HCT116 (cell line): Measurements from ENCODE around the gene TEX19. TPM values are rescaled to one million over a fixed set of nuclear protein-coding genes. Genes with fewer than 3 reads are reported as not detected.
"Not testable (repeated sequence)": the region's sequence is repeated elsewhere in the genome, so short reads cannot be mapped to it uniquely, and the experiment has no call there.

ENCODE experiments used
- ATAC-seq: fragments of 200-7000 bp; cut with Tn5 transposase; 2 replicates; pipeline ENCODE4 v1.9.1; 2020; ENCODE audit warnings: mild to moderate bottlenecking, moderate library complexity
- BruUV-seq: library from RNA; stranded (reverse); fragments of 400-500 nt; replicated peaks from 2 replicates; lab custom pipeline; 2021; lab: Mats Ljungman, UMichigan
- CTCF ChIA-PET: fragments of 300-600 bp; sonication (Branson Sonifier 250); formaldehyde crosslinking; loops from one replicate; lab custom pipeline; 2021; ENCODE audit warnings: antibody characterized with exemption; lab: Charles Lee
- POLR2A ChIA-PET: fragments of 300-600, 350-600 bp; sonication (Branson Sonifier 250); formaldehyde crosslinking; loops from one replicate; lab custom pipeline; 2021; ENCODE audit warnings: antibody characterized with exemption; lab: Charles Lee
- RAD21 ChIA-PET, 2 experiments: fragments of 300-600 bp; sonication (Branson Sonifier 250); formaldehyde crosslinking; loops; one replicate each; lab custom pipeline; 2023; ENCODE audit warnings: low total read pairs in 2 of 2; ENCODE audit not compliant: uncharacterized antibody in 2 of 2, unreplicated experiment in 2 of 2, low non-redundant PET in 1 of 2; lab: Charles Lee
- DNase-seq: peaks from one replicate; pipeline ENCODE4 v3.0.0-alpha.2; 2010; ENCODE audit warnings: low read depth, low spot score
- H2AFZ ChIP-seq: fragments of 200-600 bp; shearing (Covaris generic), sonication (generic); 2 replicates; pipeline ENCODE4 v1.6.1; 2017; ENCODE audit warnings: low read depth, mixed run types, mixed read lengths, antibody characterized with exemption, low read length; ENCODE audit not compliant: poor library complexity, severe bottlenecking
- H3K27ac ChIP-seq: 2 replicates; pipeline ENCODE4 v1.5.1; 2012; ENCODE audit warnings: low read depth, low read length
- H3K27me3 ChIP-seq: fragments of 200-600 bp; sonication (generic); 2 replicates; pipeline ENCODE4 v1.6.1; 2016; ENCODE audit warnings: mixed run types, low read length, mixed read lengths; ENCODE audit not compliant: insufficient read depth
- H3K36me3 ChIP-seq, 2 experiments: fragments of 200-500 bp in 1 of 2; fragments of 200-600 bp in 1 of 2; sonication (Bioruptor generic) in 1 of 2; sonication (generic) in 1 of 2; 2 replicates each; pipeline versions ENCODE4 v1.5.1 to v1.6.1; 2014 to 2016; ENCODE audit warnings: low read length in 2 of 2, inconsistent platforms in 1 of 2, mixed read lengths in 1 of 2, mixed run types in 1 of 2; ENCODE audit not compliant: insufficient read depth in 2 of 2, control insufficient read depth in 1 of 2
- H3K4me1 ChIP-seq, 2 experiments: fragments of 200-600 bp in 1 of 2; sonication (generic) in 1 of 2; 2 replicates each; pipeline versions ENCODE4 v1.5.1 to v1.6.1; 2012 to 2017; ENCODE audit warnings: low read length in 2 of 2, inconsistent platforms in 1 of 2, mild to moderate bottlenecking in 1 of 2, mixed read lengths in 1 of 2, mixed run types in 1 of 2, moderate library complexity in 1 of 2; ENCODE audit not compliant: insufficient read depth in 2 of 2, control insufficient read depth in 1 of 2
- H3K4me2 ChIP-seq: fragments of 200-600 bp; sonication (generic); 2 replicates; pipeline ENCODE4 v1.6.1; 2017; ENCODE audit warnings: mixed run types, low read length, mixed read lengths
- H3K4me3 ChIP-seq, 2 experiments: fragments of 200-600 bp in 1 of 2; sonication (generic) in 1 of 2; replicated peaks in 1 of 2; 2 replicates each; pipeline ENCODE4 v1.5.1; 2011 to 2016; ENCODE audit warnings: low read length in 2 of 2, control low read depth in 1 of 2, low read depth in 1 of 2, mild to moderate bottlenecking in 1 of 2, mixed read lengths in 1 of 2, mixed run types in 1 of 2
- H3K79me2 ChIP-seq: fragments of 200-600 bp; sonication (generic); 2 replicates; pipeline ENCODE4 v1.6.1; 2017; ENCODE audit warnings: mild to moderate bottlenecking, mixed run types, low read length, moderate library complexity, mixed read lengths; ENCODE audit not compliant: insufficient read depth
- H3K9ac ChIP-seq: fragments of 200-600 bp; sonication (generic); 2 replicates; pipeline ENCODE4 v1.6.1; 2016; ENCODE audit warnings: low read length, mixed read lengths
- H3K9me2 ChIP-seq: fragments of 200-600 bp; sonication (generic), shearing (Covaris generic); 2 replicates; pipeline ENCODE4 v1.6.1; 2017; ENCODE audit warnings: mixed run types, mild to moderate bottlenecking, moderate library complexity; ENCODE audit not compliant: insufficient read depth
- H3K9me3 ChIP-seq, 2 experiments: fragments of 200-500 bp in 1 of 2; fragments of 200-600 bp in 1 of 2; sonication (Bioruptor generic) in 1 of 2; sonication (generic) in 1 of 2; 2 replicates each; pipeline ENCODE4 v1.6.1; 2014 to 2017; ENCODE audit warnings: low read length in 2 of 2, mixed read lengths in 2 of 2, inconsistent platforms in 1 of 2, low read depth in 1 of 2, mild to moderate bottlenecking in 1 of 2, mixed run types in 1 of 2, moderate library complexity in 1 of 2; ENCODE audit not compliant: control insufficient read depth in 1 of 2, insufficient read depth in 1 of 2
- H4K20me1 ChIP-seq: fragments of 200-600 bp; sonication (generic), shearing (Covaris generic); 2 replicates; pipeline ENCODE4 v1.6.1; 2017; ENCODE audit warnings: mixed run types, mild to moderate bottlenecking, moderate library complexity; ENCODE audit not compliant: insufficient read depth
- EGR1 ChIP-seq: IDR thresholded peaks from 2 replicates; pipeline ENCODE4 v1.6.1; 2012; ENCODE audit warnings: low read depth
- ELF1 ChIP-seq: IDR thresholded peaks from 2 replicates; pipeline ENCODE4 v1.6.1; 2012; ENCODE audit warnings: low read depth, borderline replicate concordance
- EZH2phosphoT487 ChIP-seq: fragments of 200-600 bp; IDR thresholded peaks from 2 replicates; pipeline ENCODE4 v1.6.1; 2018; ENCODE audit warnings: antibody characterized with exemption, borderline replicate concordance
- JUND ChIP-seq: IDR thresholded peaks from 2 replicates; pipeline ENCODE4 v1.6.1; 2012
- POLR2A ChIP-seq: IDR thresholded peaks from 2 replicates; pipeline ENCODE4 v1.7.0; 2011; ENCODE audit warnings: borderline replicate concordance; ENCODE audit not compliant: insufficient read depth, insufficient read length; ENCODE audit errors: extremely low read depth
- SP1 ChIP-seq: IDR thresholded peaks from 2 replicates; pipeline ENCODE4 v1.6.1; 2012; ENCODE audit warnings: low read depth
- SRF ChIP-seq: IDR thresholded peaks from 2 replicates; pipeline ENCODE4 v1.6.1; 2012; ENCODE audit warnings: low read depth
- YY1 ChIP-seq: IDR thresholded peaks from 2 replicates; pipeline ENCODE4 v1.6.1; 2011; ENCODE audit warnings: low read length, low read depth, moderate library complexity, mild to moderate bottlenecking; ENCODE audit not compliant: insufficient replicate concordance; ENCODE audit errors: extremely low read depth
- ZNF274 ChIP-seq: fragments of 200-500 bp; sonication (Bioruptor generic); IDR thresholded peaks from 2 replicates; pipeline ENCODE4 v1.6.1; 2014; ENCODE audit warnings: mild to moderate bottlenecking, low read depth, low read length, inconsistent platforms
- intact Hi-C: fragments of 100-400 bp; cut with micrococcal nuclease; formaldehyde crosslinking; loops from 2 replicates; pipeline ENCODE4 v1.10.0; 2022
- total RNA-seq: library from RNA; stranded (reverse); gene quantifications from one replicate; pipeline ENCODE4 v1.2.1, GENCODE V29; 2021; ENCODE audit not compliant: unreplicated experiment
- TF ChIP-seq, protein P1 (sequence below): IDR thresholded peaks from 2 replicates; pipeline ENCODE4 v1.6.1; 2012; ENCODE audit warnings: low read depth
- TF ChIP-seq, protein P2 (sequence below): IDR thresholded peaks from 2 replicates; pipeline ENCODE4 v1.6.1; 2012

The TEX19 gene
- total RNA-seq, 1 experiment from 2014 or later: 2.1 TPM

DNA sequence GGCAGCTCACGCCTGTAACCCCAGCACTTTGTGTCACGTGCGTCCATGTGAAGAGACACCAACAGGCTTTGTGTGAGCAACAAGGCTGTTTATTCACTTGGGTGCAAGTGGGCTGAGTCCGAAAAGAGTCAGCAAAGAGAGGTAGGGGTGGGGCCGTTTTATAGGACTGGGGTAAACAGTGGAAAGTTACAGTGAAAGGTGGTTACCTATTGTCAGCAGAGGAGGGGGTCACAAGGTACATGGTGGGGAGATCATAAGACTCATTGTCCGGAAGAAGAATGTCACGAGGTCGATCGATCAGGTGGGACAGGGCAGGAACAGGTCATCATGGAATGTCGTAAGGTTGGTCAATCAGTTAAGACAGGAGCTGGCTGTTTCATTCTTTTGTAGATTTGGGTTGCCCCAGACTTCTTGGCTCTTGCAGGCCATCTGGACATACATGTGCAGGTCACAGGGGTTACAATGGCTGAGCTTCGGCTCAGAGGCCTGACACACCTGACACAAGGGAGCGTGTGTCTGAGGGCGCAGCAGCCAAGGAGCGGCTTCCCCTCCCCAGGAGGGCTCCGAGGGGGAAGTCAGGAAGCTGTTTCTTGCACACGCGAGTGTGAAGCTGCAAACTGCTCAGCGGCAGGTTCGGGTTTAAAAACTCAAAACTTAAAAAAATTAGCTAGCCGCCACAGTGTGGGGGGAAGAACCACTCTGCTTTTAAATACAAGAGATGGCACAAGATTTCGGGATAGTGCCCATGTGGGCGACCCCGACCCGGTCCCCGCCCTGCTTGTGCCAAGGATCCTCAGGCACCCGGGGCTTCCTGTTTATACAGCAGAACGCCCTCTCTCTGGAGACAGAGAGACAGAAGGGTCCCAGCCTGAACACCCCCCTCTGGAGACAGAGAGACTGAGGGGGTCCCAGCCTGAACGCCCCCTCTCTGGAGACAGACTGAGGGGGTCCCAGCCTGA, 12.4 kb upstream of the TEX19 start:
- H4K20me1 ChIP-seq: no peaks in the 10 kb centered on the region
- H3K79me2 ChIP-seq: no peaks in the 10 kb centered on the region
- DNase-seq (no peak), ATAC-seq (no peak)
- no peak overlapping the region for H3K9ac ChIP-seq
- H3K9me2 ChIP-seq: no peaks in the 10 kb centered on the region
- BruUV-seq: no TSS peak
- TF ChIP-seq EGR1 (no peak), SP1 (no peak), JUND (no peak), SRF (no peak), ZNF274 (no peak), ELF1 (no peak), POLR2A (no peak), YY1 (no peak), EZH2phosphoT487 (no peak)
- TF ChIP-seq, protein P1, sequence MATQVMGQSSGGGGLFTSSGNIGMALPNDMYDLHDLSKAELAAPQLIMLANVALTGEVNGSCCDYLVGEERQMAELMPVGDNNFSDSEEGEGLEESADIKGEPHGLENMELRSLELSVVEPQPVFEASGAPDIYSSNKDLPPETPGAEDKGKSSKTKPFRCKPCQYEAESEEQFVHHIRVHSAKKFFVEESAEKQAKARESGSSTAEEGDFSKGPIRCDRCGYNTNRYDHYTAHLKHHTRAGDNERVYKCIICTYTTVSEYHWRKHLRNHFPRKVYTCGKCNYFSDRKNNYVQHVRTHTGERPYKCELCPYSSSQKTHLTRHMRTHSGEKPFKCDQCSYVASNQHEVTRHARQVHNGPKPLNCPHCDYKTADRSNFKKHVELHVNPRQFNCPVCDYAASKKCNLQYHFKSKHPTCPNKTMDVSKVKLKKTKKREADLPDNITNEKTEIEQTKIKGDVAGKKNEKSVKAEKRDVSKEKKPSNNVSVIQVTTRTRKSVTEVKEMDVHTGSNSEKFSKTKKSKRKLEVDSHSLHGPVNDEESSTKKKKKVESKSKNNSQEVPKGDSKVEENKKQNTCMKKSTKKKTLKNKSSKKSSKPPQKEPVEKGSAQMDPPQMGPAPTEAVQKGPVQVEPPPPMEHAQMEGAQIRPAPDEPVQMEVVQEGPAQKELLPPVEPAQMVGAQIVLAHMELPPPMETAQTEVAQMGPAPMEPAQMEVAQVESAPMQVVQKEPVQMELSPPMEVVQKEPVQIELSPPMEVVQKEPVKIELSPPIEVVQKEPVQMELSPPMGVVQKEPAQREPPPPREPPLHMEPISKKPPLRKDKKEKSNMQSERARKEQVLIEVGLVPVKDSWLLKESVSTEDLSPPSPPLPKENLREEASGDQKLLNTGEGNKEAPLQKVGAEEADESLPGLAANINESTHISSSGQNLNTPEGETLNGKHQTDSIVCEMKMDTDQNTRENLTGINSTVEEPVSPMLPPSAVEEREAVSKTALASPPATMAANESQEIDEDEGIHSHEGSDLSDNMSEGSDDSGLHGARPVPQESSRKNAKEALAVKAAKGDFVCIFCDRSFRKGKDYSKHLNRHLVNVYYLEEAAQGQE: no peak
- TF ChIP-seq, protein P2, sequence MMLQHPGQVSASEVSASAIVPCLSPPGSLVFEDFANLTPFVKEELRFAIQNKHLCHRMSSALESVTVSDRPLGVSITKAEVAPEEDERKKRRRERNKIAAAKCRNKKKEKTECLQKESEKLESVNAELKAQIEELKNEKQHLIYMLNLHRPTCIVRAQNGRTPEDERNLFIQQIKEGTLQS: no peak
- no peaks in the 10 kb centered on the region for H3K9me3 ChIP-seq
- no peaks in the 10 kb centered on the region for H3K36me3 ChIP-seq
- ChIA-PET POLR2A (no interaction called here), CTCF (no interaction called here), RAD21 (interaction anchor here in 1 of 2 experiments (0.6 kb wide), 1 partner anchor 53 kb away, joined by 3 read pairs; no protein-coding TSS in a partner anchor)
- no peak overlapping the region for H3K4me2 ChIP-seq
- no peak overlapping the region for H3K4me3 ChIP-seq
- H2AFZ ChIP-seq: no peak overlapping the region
- no peaks in the 10 kb centered on the region for H3K27me3 ChIP-seq
- H3K27ac ChIP-seq: no peak overlapping the region
- peaks cover 0 to 10% of the 10 kb centered on the region in 2 experiments; a peak in 2 of 4 replicates for H3K4me1 ChIP-seq
- intact Hi-C loops: no loop called here

DNA sequence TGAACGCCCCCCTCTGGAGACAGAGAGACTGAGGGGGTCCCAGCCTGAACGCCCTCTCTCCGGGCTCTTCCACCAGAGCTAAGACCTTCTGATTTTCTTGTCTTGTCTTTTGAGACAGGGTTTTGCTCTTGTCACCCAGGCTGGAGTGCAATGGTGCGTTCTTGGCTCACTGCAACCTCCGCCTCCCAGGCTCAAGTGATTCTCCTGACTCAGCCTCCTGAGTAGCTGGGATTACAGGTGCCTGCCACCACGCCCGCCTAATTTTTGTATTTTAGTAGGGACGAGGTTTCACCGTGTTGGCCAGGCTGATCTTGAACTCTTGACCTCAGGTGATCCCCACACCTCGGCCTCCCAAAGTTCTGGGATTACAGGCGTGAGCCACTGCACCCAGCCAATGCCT, 11.1 kb upstream of the TEX19 start:
- H4K20me1 ChIP-seq, H2AFZ ChIP-seq, ATAC-seq, BruUV-seq, H3K9ac ChIP-seq, POLR2A ChIA-PET, H3K79me2 ChIP-seq, RAD21 ChIA-PET, H3K27ac ChIP-seq, H3K4me3 ChIP-seq, CTCF ChIA-PET, DNase-seq, H3K4me2 ChIP-seq, H3K27me3 ChIP-seq, H3K9me3 ChIP-seq, H3K9me2 ChIP-seq, intact Hi-C loops, H3K36me3 ChIP-seq: not testable (repeated sequence)
- peaks cover 0 to 14% of the 10 kb centered on the region in 2 experiments; a peak in 3 of 4 replicates for H3K4me1 ChIP-seq
